SKM-1 (cell line): ENCODE measurements around the gene IL1RL2.

ENCODE experiments used
- DNase-seq: peaks from one replicate; lab custom pipeline; 2025; ENCODE audit not compliant: unreplicated experiment; lab: John Stamatoyannopoulos, UW

The IL1RL2 gene

GRCh38 chr2:102158011-102158755, 28.6 kb upstream of the IL1RL2 start:
- DNase-seq = no peak

GRCh38 chr2:102159295-102159694, 27.5 kb upstream of the IL1RL2 start:
- no peak for DNase-seq

- DNase-seq = no peak
Measured at GRCh38 chr2:102166189-102166845, 20.5 kb upstream of the IL1RL2 start.

GRCh38 chr2:102168026-102168771, 18.6 kb upstream of the IL1RL2 start:
- DNase-seq = no peak

GRCh38 chr2:102171946-102172345, 14.9 kb upstream of the IL1RL2 start:
- no peak for DNase-seq

GRCh38 chr2:102172745-102173144, 14.1 kb upstream of the IL1RL2 start:
- no peak for DNase-seq

GRCh38 chr2:102176172-102176571, 10.7 kb upstream of the IL1RL2 start:
- DNase-seq = no peak

- no peak for DNase-seq
Measured at GRCh38 chr2:102177814-102178478, 8.9 kb upstream of the IL1RL2 start.

- no peak for DNase-seq
Measured at GRCh38 chr2:102179061-102179460, 7.8 kb upstream of the IL1RL2 start.

- no peak for DNase-seq
Measured at GRCh38 chr2:102179788-102180686, 6.8 kb upstream of the IL1RL2 start.

- DNase-seq = no peak
Measured at GRCh38 chr2:102180687-102180999, 6.2 kb upstream of the IL1RL2 start.

- DNase-seq = no peak
Measured at GRCh38 chr2:102181376-102181775, 5.4 kb upstream of the IL1RL2 start.

- DNase-seq = no peak
Measured at GRCh38 chr2:102181919-102182635, 4.7 kb upstream of the IL1RL2 start.

GRCh38 chr2:102184018-102184417, 2.8 kb upstream of the IL1RL2 start:
- no peak for DNase-seq

- DNase-seq = no peak
Measured at GRCh38 chr2:102184568-102184967, 2.3 kb upstream of the IL1RL2 start.

- DNase-seq = no peak
Measured at GRCh38 chr2:102185347-102185746, 1.5 kb upstream of the IL1RL2 start.

GRCh38 chr2:102187496-102188150, 800 bp downstream of the IL1RL2 start:
- DNase-seq = no peak

GRCh38 chr2:102190430-102191107, 3.7 kb downstream of the IL1RL2 start:
- DNase-seq = no peak

- DNase-seq = no peak
Measured at GRCh38 chr2:102191501-102191900, 4.7 kb downstream of the IL1RL2 start.
